GM21423 (cell line): ENCODE measurements around the gene MERTK.
"Not testable (repeated sequence)": the region's sequence is repeated elsewhere in the genome, so short reads cannot be mapped to it uniquely, and the experiment has no call there.

ENCODE experiments used
- ATAC-seq: cut with Tn5 transposase; IDR thresholded peaks from one replicate; pipeline ENCODE4 v1.9.1; 2021; ENCODE audit warnings: mild to moderate bottlenecking, moderate library complexity; ENCODE audit not compliant: unreplicated experiment

Gene MERTK

GRCh38 chr2:111945444-111946293 lies 47.3 kb downstream of the MERTK start:
- ATAC-seq: no peak

DNA sequence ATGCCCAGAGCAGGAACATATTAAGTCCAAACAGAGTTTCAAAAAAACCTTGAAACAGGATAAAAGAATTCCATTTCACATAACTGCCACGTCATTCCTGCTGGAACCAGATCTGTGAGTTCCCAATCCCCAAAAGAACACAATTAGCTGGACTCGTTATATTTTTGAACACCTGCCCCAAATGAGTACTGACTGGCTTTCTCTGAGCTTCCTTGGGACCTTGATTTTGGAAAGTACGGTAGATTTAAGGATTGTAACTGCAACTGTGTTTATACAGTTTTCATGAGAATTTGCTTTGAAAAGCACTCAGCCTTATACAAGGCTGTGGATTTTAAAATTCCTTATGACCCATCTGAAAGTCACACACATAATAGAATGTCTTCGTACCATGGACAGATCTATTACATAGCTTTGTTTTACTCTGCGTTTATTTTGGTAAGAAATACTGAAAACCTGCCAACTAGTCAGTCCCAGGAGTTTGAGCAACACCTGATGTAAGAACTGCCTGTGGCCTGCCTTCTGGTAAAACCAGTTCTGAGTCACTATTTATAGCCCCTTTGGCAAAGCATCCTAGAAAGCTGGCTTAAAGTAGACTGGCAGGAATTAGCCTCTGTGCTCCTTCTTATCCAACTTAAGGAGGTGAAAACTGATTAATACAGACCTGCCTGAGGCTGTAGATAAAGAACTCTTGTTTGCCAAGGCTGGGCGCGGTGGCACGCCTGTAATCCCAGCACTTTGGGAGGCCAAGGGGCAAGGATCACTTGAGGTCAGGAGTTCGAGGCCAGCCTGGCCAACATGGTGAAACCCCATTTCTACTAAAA lies 48.1 kb downstream of the MERTK start:
- ATAC-seq: no peak

GRCh38 chr2:111947219-111947618 lies 48.8 kb downstream of the MERTK start:
- no peak for ATAC-seq

- no peak for ATAC-seq
Observed at GRCh38 chr2:111948832-111949231, 50.4 kb downstream of the MERTK start.

DNA sequence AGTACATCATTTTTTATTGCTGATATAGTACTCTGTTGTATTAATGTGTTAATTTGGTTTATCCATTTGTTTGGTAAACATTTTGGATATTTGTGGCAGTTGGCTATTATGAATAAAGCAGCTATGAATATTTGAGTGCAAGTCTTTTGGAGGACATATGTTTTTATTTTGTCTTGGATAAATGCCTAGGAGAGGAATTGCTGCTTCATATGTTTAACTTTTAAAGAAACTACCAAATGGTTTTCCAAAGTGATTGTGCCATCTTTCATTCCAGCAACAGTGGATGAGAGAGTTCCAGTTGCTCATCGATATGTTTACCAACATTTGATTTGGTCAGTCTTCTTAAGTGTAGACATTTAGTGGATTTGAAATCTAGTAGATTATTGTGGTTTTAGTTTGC lies 51.8 kb downstream of the MERTK start:
- no peak for ATAC-seq

- ATAC-seq: no peak
Observed at GRCh38 chr2:111951486-111951885, 53.1 kb downstream of the MERTK start.

- ATAC-seq: no peak
Observed at GRCh38 chr2:111952871-111953452, 54.6 kb downstream of the MERTK start.

DNA sequence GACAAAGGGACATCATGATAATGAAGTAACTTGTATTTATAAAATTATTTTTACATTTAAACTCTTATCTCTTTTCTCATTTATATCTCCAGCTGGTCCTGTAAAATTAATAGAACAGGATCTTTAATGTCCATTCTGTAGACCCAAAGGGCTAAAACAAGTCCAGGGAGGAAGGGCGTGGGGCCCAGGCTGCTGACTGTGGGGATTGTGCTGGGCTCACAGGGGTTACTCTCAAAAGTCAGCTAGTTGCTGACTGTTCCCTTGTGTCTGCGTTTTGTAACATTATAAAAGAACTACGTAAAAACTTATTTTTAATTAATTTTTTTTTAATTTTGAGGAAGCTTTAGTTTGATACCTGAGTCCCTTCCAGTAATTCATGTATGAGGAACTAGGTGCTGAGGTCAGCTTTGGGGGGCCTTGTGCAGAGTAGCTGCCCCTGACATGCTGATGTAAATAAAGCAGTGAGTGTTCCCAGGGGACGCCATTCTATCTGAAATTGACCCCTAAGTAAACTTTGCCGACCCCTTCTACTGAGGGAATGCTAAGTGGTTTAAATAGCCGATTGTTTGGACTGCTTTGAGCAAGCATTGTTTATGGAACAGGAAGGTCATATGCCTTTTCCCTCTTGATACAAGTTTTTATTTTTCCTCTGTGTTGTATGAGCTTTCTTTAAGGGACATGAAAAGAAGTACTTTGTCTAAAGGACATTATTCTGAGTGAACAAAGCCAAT lies 56.4 kb downstream of the MERTK start:
- ATAC-seq: no peak

GRCh38 chr2:111957872-111958354 lies 59.5 kb downstream of the MERTK start:
- no peak for ATAC-seq

GRCh38 chr2:111958901-111959300 lies 60.5 kb downstream of the MERTK start:
- ATAC-seq: no peak

- ATAC-seq: no peak
Observed at GRCh38 chr2:111961663-111962062, 63.3 kb downstream of the MERTK start.

DNA sequence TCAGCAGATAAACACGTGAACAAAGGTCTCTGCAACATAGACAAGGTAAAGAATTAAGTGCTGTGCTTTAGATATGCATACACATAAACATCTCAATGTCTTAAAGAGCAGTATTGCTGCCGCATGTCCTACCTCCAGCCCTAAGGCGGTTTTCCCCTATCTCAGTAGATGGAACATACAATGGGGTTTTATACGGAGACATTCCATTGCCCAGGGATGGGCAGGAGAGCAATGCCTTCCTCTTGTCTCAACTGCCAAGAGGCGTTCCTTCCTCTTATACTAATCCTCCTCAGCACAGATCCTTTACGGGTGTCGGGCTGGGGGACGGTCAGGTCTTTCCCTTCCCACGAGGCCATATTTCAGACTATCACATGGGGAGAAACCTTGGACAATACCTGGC lies 64.7 kb downstream of the MERTK start:
- ATAC-seq: not testable (repeated sequence)

DNA sequence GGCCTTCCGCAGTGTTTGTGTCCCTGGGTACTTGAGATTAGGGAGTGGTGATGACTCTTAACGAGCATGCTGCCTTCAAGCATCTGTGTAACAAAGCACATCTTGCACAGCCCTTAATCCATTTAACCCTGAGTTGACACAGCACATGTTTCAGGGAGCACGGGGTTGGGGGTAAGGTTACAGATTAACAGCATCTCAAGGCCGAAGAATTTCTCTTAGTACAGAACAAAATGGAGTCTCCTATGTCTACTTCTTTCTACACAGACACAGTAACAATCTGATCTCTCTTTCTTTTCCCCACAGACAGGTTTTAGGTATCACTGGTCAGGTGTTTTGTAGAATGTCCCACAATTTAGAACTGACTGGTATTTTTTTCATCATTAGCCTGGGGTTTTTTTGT lies 65.1 kb downstream of the MERTK start:
- ATAC-seq: not testable (repeated sequence)

- no peak for ATAC-seq
Observed at GRCh38 chr2:111965062-111965461, 66.7 kb downstream of the MERTK start.

GRCh38 chr2:111966241-111966640 lies 67.8 kb downstream of the MERTK start:
- no peak for ATAC-seq

DNA sequence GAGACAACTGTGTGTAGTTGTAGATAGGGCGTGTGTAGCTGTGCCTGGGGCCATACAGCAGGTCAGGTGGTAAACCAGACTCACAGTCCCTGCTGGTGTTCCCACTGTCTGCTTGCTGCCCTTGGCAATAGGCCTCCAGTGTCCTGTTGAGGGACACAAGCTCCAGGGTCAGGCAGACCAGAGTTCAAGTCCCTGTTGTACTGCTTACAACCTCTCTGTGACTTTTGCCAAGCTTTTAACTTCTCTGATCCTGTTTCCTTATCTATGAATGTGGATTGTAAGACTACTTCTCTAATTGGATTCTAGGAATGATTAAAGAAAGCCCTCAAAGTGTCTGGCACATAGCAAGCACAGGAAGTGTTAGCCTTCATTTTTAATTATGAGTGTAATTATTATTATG lies 68.6 kb downstream of the MERTK start:
- no peak for ATAC-seq

GRCh38 chr2:111970453-111970852 lies 72.0 kb downstream of the MERTK start:
- no peak for ATAC-seq

DNA sequence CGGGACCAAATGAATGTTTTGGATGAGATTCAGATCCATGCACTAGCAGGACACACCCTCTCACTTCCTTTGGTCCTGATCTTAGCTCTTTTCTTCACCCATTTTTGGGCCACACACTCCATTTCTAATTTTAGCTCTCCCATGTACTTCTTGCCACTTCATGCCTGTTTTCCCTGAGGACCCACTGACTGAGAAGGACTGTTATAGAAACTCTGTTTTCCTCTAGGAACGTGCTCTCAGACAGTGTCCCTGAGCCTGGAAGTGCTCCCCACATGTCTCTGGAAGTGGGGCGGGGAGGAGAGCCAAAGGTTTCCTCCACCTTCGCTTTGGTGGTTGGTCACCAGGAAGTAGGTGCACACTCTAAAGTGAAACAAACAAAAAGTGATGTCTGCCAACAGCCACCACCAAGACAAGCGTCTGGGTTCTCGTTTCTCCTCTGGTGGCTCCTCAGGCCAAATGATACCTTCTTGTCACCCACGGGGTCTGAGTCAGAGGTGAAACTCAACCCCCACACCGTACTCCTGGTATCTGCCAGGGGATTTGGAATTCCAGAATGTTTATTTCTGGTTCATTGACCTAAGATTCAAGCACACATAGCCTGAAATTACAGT lies 74.7 kb downstream of the MERTK start:
- no peak for ATAC-seq

- no peak for ATAC-seq
Observed at GRCh38 chr2:111973701-111974100, 75.3 kb downstream of the MERTK start.

GRCh38 chr2:111975053-111975552 lies 76.7 kb downstream of the MERTK start:
- no peak for ATAC-seq
